HG03460 (cell line): ENCODE measurements around the gene XRRA1.
"Not testable (repeated sequence)": the region's sequence is repeated elsewhere in the genome, so short reads cannot be mapped to it uniquely, and the experiment has no call there.

Experiments used
- ATAC-seq: cut with Tn5 transposase; IDR thresholded peaks from one replicate; pipeline ENCODE4 v1.9.1; 2021; ENCODE audit not compliant: unreplicated experiment

XRRA1 gene

GRCh38 chr11:74905326-74905725, 43.6 kb downstream of the XRRA1 start:
- no peak for ATAC-seq

- ATAC-seq, result no peak
Observed at GRCh38 chr11:74902342-74902741, 46.5 kb downstream of the XRRA1 start.

- ATAC-seq, result no peak
Observed at GRCh38 chr11:74896311-74896710, 52.6 kb downstream of the XRRA1 start.

GRCh38 chr11:74895340-74896116, 53.4 kb downstream of the XRRA1 start:
- ATAC-seq, result no peak

- not testable (repeated sequence) for ATAC-seq
Observed at GRCh38 chr11:74893015-74893414, 55.9 kb downstream of the XRRA1 start.

GRCh38 chr11:74877132-74877531, 71.8 kb downstream of the XRRA1 start:
- ATAC-seq, result no peak

GRCh38 chr11:74871037-74871436, 77.9 kb downstream of the XRRA1 start:
- ATAC-seq, result no peak

GRCh38 chr11:74870485-74870884, 78.4 kb downstream of the XRRA1 start:
- ATAC-seq, result no peak

GRCh38 chr11:74866557-74866956, 82.3 kb downstream of the XRRA1 start:
- ATAC-seq, result no peak

GRCh38 chr11:74863410-74863809, 85.5 kb downstream of the XRRA1 start:
- ATAC-seq, result no peak

GRCh38 chr11:74860743-74861142, 88.1 kb downstream of the XRRA1 start:
- no peak for ATAC-seq

- ATAC-seq, result no peak
Observed at GRCh38 chr11:74853223-74853622, 95.7 kb downstream of the XRRA1 start.

GRCh38 chr11:74849525-74850391, 99.1 kb downstream of the XRRA1 start:
- no peak for ATAC-seq

GRCh38 chr11:74847895-74848294, 101.0 kb downstream of the XRRA1 start:
- ATAC-seq, result no peak

GRCh38 chr11:74847395-74847794, 101.5 kb downstream of the XRRA1 start:
- no peak for ATAC-seq

GRCh38 chr11:74846770-74847169, 102.1 kb downstream of the XRRA1 start:
- ATAC-seq, result no peak

GRCh38 chr11:74845978-74846517, 102.8 kb downstream of the XRRA1 start:
- ATAC-seq, result no peak

GRCh38 chr11:74844865-74845264, 104.0 kb downstream of the XRRA1 start:
- no peak for ATAC-seq

GRCh38 chr11:74844072-74844471, 104.8 kb downstream of the XRRA1 start:
- ATAC-seq, result no peak

- ATAC-seq, result no peak
Observed at GRCh38 chr11:74842967-74843366, 105.9 kb downstream of the XRRA1 start.

- ATAC-seq, result no peak
Observed at GRCh38 chr11:74840486-74840885, 108.4 kb downstream of the XRRA1 start.

GRCh38 chr11:74839971-74840370, 108.9 kb downstream of the XRRA1 start:
- ATAC-seq, result no peak
